ENCODE results near the gene EFCAB8.
"Not testable (repeated sequence)": the region's sequence is repeated elsewhere in the genome, so short reads cannot be mapped to it uniquely, and the experiment has no call there.

EFCAB8 gene

GRCh38 chr20:32972181-32973076, 113.7 kb downstream of the EFCAB8 start:
- H3K36me3 ChIP-seq (ENCODE audit: control insufficient read depth in 2 of 2, insufficient read depth in 2 of 2, low read length in 2 of 2): no peaks in the 10 kb centered on the region
- H3K27me3 ChIP-seq (ENCODE audit: control insufficient read depth in 1 of 2, insufficient read depth in 2 of 2, low read length in 2 of 2): no peaks in the 10 kb centered on the region
- H3K4me3 ChIP-seq (ENCODE audit: low read length in 2 of 2): no peak overlapping the region
- H3K4me1 ChIP-seq (ENCODE audit: control insufficient read depth, insufficient read depth, low read length): no peaks in the 10 kb centered on the region
- no peak overlapping the region for H3K27ac ChIP-seq (ENCODE audit: low read length)
- no peak overlapping the region for H3K9ac ChIP-seq (ENCODE audit: low read length in 2 of 2)
- no peaks in the 10 kb centered on the region for H3K9me3 ChIP-seq (ENCODE audit: control insufficient read depth in 2 of 2, low read length in 2 of 2)

GRCh38 chr20:32973077-32973717, 114.5 kb downstream of the EFCAB8 start:
- Histone ChIP-seq H3K9me3 (ENCODE audit: control insufficient read depth in 2 of 2, low read length in 2 of 2) (no peaks in the 10 kb centered on the region), H3K9ac (ENCODE audit: low read length in 2 of 2) (no peak overlapping the region), H3K27me3 (ENCODE audit: control insufficient read depth in 1 of 2, insufficient read depth in 2 of 2, low read length in 2 of 2) (no peaks in the 10 kb centered on the region), H3K4me1 (ENCODE audit: control insufficient read depth, insufficient read depth, low read length) (no peaks in the 10 kb centered on the region), H3K4me3 (ENCODE audit: low read length in 2 of 2) (no peak overlapping the region), H3K27ac (ENCODE audit: low read length) (no peak overlapping the region), H3K36me3 (ENCODE audit: control insufficient read depth in 2 of 2, insufficient read depth in 2 of 2, low read length in 2 of 2) (no peaks in the 10 kb centered on the region)

- not testable (repeated sequence) for H3K4me1 ChIP-seq (ENCODE audit: control insufficient read depth, insufficient read depth, low read length); H3K9ac ChIP-seq (ENCODE audit: low read length in 2 of 2); H3K27me3 ChIP-seq (ENCODE audit: control insufficient read depth in 1 of 2, insufficient read depth in 2 of 2, low read length in 2 of 2); H3K9me3 ChIP-seq (ENCODE audit: control insufficient read depth in 2 of 2, low read length in 2 of 2); H3K36me3 ChIP-seq (ENCODE audit: control insufficient read depth in 2 of 2, insufficient read depth in 2 of 2, low read length in 2 of 2); H3K4me3 ChIP-seq (ENCODE audit: low read length in 2 of 2); H3K27ac ChIP-seq (ENCODE audit: low read length)
Measured at GRCh38 chr20:32974204-32975064, 115.7 kb downstream of the EFCAB8 start.

- H3K4me1 ChIP-seq (ENCODE audit: control insufficient read depth, insufficient read depth, low read length); H3K9me3 ChIP-seq (ENCODE audit: control insufficient read depth in 2 of 2, low read length in 2 of 2); H3K27ac ChIP-seq (ENCODE audit: low read length); H3K9ac ChIP-seq (ENCODE audit: low read length in 2 of 2); H3K4me3 ChIP-seq (ENCODE audit: low read length in 2 of 2); H3K27me3 ChIP-seq (ENCODE audit: control insufficient read depth in 1 of 2, insufficient read depth in 2 of 2, low read length in 2 of 2); H3K36me3 ChIP-seq (ENCODE audit: control insufficient read depth in 2 of 2, insufficient read depth in 2 of 2, low read length in 2 of 2): not testable (repeated sequence)
Measured at GRCh38 chr20:32975121-32975520, 116.4 kb downstream of the EFCAB8 start.

- Histone ChIP-seq H3K27me3 (ENCODE audit: control insufficient read depth in 1 of 2, insufficient read depth in 2 of 2, low read length in 2 of 2) (peaks cover 0 to 2% of the 10 kb centered on the region in 2 donors), H3K4me3 (ENCODE audit: low read length in 2 of 2) (no peak overlapping the region), H3K27ac (ENCODE audit: low read length) (no peak overlapping the region), H3K4me1 (ENCODE audit: control insufficient read depth, insufficient read depth, low read length) (no peaks in the 10 kb centered on the region), H3K9me3 (ENCODE audit: control insufficient read depth in 2 of 2, low read length in 2 of 2) (no peaks in the 10 kb centered on the region), H3K9ac (ENCODE audit: low read length in 2 of 2) (no peak overlapping the region), H3K36me3 (ENCODE audit: control insufficient read depth in 2 of 2, insufficient read depth in 2 of 2, low read length in 2 of 2) (no peaks in the 10 kb centered on the region)
Measured at GRCh38 chr20:32975698-32976674, 117.3 kb downstream of the EFCAB8 start.

- Histone ChIP-seq H3K27ac (ENCODE audit: low read length) (no peak overlapping the region), H3K9ac (ENCODE audit: low read length in 2 of 2) (no peak overlapping the region), H3K9me3 (ENCODE audit: control insufficient read depth in 2 of 2, low read length in 2 of 2) (no peaks in the 10 kb centered on the region), H3K36me3 (ENCODE audit: control insufficient read depth in 2 of 2, insufficient read depth in 2 of 2, low read length in 2 of 2) (no peaks in the 10 kb centered on the region), H3K27me3 (ENCODE audit: control insufficient read depth in 1 of 2, insufficient read depth in 2 of 2, low read length in 2 of 2) (peaks cover 0 to 2% of the 10 kb centered on the region in 2 donors), H3K4me1 (ENCODE audit: control insufficient read depth, insufficient read depth, low read length) (no peaks in the 10 kb centered on the region), H3K4me3 (ENCODE audit: low read length in 2 of 2) (no peak overlapping the region)
Measured at GRCh38 chr20:32976746-32977145, 118.0 kb downstream of the EFCAB8 start.

GRCh38 chr20:32977281-32978008, 118.7 kb downstream of the EFCAB8 start:
- Histone ChIP-seq H3K4me1 (ENCODE audit: control insufficient read depth, insufficient read depth, low read length) (no peaks in the 10 kb centered on the region), H3K36me3 (ENCODE audit: control insufficient read depth in 2 of 2, insufficient read depth in 2 of 2, low read length in 2 of 2) (no peaks in the 10 kb centered on the region), H3K9ac (ENCODE audit: low read length in 2 of 2) (no peak overlapping the region), H3K4me3 (ENCODE audit: low read length in 2 of 2) (no peak overlapping the region), H3K27ac (ENCODE audit: low read length) (no peak overlapping the region), H3K9me3 (ENCODE audit: control insufficient read depth in 2 of 2, low read length in 2 of 2) (no peaks in the 10 kb centered on the region), H3K27me3 (ENCODE audit: control insufficient read depth in 1 of 2, insufficient read depth in 2 of 2, low read length in 2 of 2) (peaks cover 0 to 2% of the 10 kb centered on the region in 2 donors)

GRCh38 chr20:32978009-32978335, 119.2 kb downstream of the EFCAB8 start:
- H3K9me3 ChIP-seq (ENCODE audit: control insufficient read depth in 2 of 2, low read length in 2 of 2): no peaks in the 10 kb centered on the region

GRCh38 chr20:32979201-32979998, 120.7 kb downstream of the EFCAB8 start:
- Histone ChIP-seq H3K9ac (ENCODE audit: low read length in 2 of 2) (no peak overlapping the region), H3K4me3 (ENCODE audit: low read length in 2 of 2) (no peak overlapping the region), H3K36me3 (ENCODE audit: control insufficient read depth in 2 of 2, insufficient read depth in 2 of 2, low read length in 2 of 2) (no peaks in the 10 kb centered on the region), H3K27ac (ENCODE audit: low read length) (no peak overlapping the region), H3K4me1 (ENCODE audit: control insufficient read depth, insufficient read depth, low read length) (no peaks in the 10 kb centered on the region), H3K27me3 (ENCODE audit: control insufficient read depth in 1 of 2, insufficient read depth in 2 of 2, low read length in 2 of 2) (peaks cover 0 to 2% of the 10 kb centered on the region in 2 donors), H3K9me3 (ENCODE audit: control insufficient read depth in 2 of 2, low read length in 2 of 2) (no peaks in the 10 kb centered on the region)

More at GRCh38 chr20:32978009-32978335, 119.2 kb downstream of the EFCAB8 start:
- Histone ChIP-seq H3K36me3 (ENCODE audit: control insufficient read depth in 2 of 2, insufficient read depth in 2 of 2, low read length in 2 of 2) (no peaks in the 10 kb centered on the region), H3K4me3 (ENCODE audit: low read length in 2 of 2) (no peak overlapping the region), H3K27ac (ENCODE audit: low read length) (no peak overlapping the region), H3K9ac (ENCODE audit: low read length in 2 of 2) (no peak overlapping the region), H3K27me3 (ENCODE audit: control insufficient read depth in 1 of 2, insufficient read depth in 2 of 2, low read length in 2 of 2) (peaks cover 0 to 2% of the 10 kb centered on the region in 2 donors), H3K4me1 (ENCODE audit: control insufficient read depth, insufficient read depth, low read length) (no peaks in the 10 kb centered on the region)
